Measurements from ENCODE around the gene PTH. TPM values are rescaled to one million over a fixed set of nuclear protein-coding genes. Genes with fewer than 3 reads are reported as not detected.
A peak's percentile ranks its signal among the peaks of the same experiment; 100 is the strongest.

The PTH gene
- total RNA-seq, 1 donor from 2014 or later, result not detected

DNA sequence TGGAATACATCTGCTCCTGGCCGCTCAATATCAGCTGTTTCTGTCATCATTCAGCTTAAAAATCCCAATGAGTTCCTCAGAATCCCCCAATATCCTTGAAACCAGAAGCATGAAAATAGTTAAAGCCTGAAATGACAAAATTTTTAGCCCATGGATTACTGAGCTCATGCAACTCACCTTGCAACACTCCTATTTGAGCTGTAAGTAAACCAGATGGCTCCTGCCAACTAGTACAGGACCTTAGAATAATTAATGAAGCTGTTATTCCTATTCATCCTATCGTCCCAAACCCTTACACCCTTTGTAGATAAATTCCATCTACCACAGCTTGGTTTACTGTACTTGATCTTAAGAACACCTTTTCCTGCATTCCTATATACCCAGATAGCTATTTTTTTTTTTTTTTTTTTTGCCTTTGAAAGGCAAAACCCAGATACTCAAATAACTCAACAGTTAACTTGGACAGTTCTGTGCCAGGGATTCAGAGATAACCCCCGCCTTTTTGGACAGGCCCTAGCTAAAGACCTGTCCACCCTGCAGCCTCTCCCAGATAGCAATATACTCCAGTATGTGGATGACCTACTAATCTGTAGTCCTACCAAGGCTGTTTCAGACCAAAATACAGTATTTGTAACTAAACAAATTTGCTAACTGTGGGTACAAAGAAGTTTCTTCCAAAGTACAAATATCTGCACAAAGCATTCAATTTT, 22.6 kb downstream of the PTH start:
- Mint-ChIP-seq H3K27ac (no peak overlapping the region), H3K4me1 (ENCODE audit: low read depth) (no peaks in the 10 kb centered on the region), H3K36me3 (ENCODE audit: low read depth) (no peaks in the 10 kb centered on the region), H3K4me3 (no peak overlapping the region), H3K9me3 (no peaks in the 10 kb centered on the region), H3K27me3 (ENCODE audit: insufficient read depth) (peaks cover 30% of the 10 kb centered on the region)
- intact Hi-C loops (cut with micrococcal nuclease), result no loop called here
- no peak for DNase-seq (ENCODE audit: low spot score)

DNA sequence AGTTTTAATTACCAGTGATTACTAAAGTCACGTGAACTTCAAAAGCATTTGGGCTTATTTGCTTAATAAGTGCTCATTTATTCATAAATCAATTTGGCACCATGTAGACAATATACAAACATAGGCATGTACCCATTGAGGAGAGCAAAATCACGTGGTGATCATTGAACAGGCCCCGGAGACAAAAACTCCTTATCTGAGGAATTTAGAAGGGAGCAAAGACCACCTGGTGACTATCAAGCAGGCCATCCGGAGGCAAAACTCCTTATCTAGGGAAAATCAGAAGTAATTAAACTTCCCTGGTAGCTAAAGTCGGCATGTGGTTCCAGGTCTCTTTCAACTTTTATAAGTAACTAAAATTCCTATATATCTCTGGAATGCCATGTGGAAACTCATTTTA, 27.0 kb downstream of the PTH start:
- no peak for DNase-seq (ENCODE audit: low spot score)
- Mint-ChIP-seq H3K4me1 (ENCODE audit: low read depth) (peaks cover 5% of the 10 kb centered on the region), H3K27ac (no peak overlapping the region), H3K4me3 (no peak overlapping the region), H3K36me3 (ENCODE audit: low read depth) (no peaks in the 10 kb centered on the region), H3K27me3 (ENCODE audit: insufficient read depth) (peaks cover 19% of the 10 kb centered on the region), H3K9me3 (no peaks in the 10 kb centered on the region)
- intact Hi-C loops (cut with micrococcal nuclease), result loop anchor here (10.0 kb wide), 4 partner anchors 794 to 1436 kb away; partner anchors contain the start of genes COPB1 and TEAD1

DNA sequence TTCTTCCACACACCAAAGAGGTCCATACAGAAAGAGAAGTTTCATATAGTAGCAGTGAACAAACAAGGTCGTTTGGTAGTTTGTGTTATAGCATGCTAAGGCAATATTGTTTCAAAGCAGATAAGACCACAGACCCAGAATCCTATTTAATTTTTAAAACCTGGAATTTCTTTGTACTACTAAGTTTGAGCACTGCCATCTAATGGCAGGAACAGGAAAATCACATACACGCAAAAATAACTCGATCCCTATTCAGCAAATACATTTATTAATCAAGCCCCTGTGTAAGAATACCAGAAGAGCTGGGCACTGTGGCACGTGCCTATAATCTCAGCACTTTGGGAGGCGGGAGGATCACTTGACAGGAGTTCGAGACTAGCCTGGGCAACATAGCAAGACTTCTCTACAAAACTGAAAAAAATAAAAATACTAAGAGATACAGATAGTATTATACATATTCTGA, 29.9 kb downstream of the PTH start:
- no peak for DNase-seq (ENCODE audit: low spot score)
- peaks cover 12% of the 10 kb centered on the region for H3K27me3 Mint-ChIP-seq (ENCODE audit: insufficient read depth)
- H3K36me3 Mint-ChIP-seq (ENCODE audit: low read depth), result no peaks in the 10 kb centered on the region
- no peak overlapping the region for H3K4me3 Mint-ChIP-seq
- intact Hi-C loops (cut with micrococcal nuclease), result loop anchor here (1.0 to 10.0 kb wide), 6 partner anchors 283 to 1439 kb away; partner anchors contain the start of genes COPB1 and TEAD1
- H3K27ac Mint-ChIP-seq, result no peak overlapping the region
- H3K9me3 Mint-ChIP-seq, result no peaks in the 10 kb centered on the region
- H3K4me1 Mint-ChIP-seq (ENCODE audit: low read depth), result peaks cover 24% of the 10 kb centered on the region

DNA sequence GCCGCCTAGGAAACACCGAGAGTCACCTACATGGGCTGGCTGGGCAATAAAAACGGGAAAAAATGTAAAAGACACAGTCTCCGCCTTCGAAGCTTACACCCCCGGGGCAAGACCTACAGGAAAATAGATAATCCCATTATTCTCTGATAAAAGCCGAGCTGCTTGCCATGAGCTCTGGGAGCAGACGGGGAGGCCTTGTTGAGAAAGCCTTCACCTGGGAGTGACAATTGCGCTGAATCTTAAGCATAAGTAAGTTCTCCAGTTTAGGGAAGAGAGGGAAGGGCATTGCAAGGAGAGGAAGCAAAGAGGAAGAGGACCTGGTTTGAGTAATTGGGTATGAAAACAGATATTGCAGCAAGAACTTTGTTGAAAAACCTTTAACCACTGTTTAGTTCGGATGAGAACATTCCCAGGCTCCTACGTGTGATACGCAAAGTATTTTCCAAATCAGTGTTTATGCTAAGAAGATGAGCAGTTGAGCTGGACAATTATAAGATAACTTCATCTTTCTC, 32.0 kb downstream of the PTH start:
- peaks cover 38% of the 10 kb centered on the region for H3K4me1 Mint-ChIP-seq (ENCODE audit: low read depth)
- H3K27ac Mint-ChIP-seq, result peak overlapping the region; percentile 98
- peak overlapping the region; percentile 99 for H3K4me3 Mint-ChIP-seq
- H3K27me3 Mint-ChIP-seq (ENCODE audit: insufficient read depth), result peaks cover 3% of the 10 kb centered on the region
- H3K36me3 Mint-ChIP-seq (ENCODE audit: low read depth), result peaks cover 8% of the 10 kb centered on the region
- intact Hi-C loops (cut with micrococcal nuclease), result loop anchor here (1.0 to 10.0 kb wide), 10 partner anchors 127 to 1622 kb away; partner anchors contain the start of genes BMAL1, COPB1, FAR1 and MICAL2
- DNase-seq (ENCODE audit: low spot score), result no peak
- no peaks in the 10 kb centered on the region for H3K9me3 Mint-ChIP-seq

DNA sequence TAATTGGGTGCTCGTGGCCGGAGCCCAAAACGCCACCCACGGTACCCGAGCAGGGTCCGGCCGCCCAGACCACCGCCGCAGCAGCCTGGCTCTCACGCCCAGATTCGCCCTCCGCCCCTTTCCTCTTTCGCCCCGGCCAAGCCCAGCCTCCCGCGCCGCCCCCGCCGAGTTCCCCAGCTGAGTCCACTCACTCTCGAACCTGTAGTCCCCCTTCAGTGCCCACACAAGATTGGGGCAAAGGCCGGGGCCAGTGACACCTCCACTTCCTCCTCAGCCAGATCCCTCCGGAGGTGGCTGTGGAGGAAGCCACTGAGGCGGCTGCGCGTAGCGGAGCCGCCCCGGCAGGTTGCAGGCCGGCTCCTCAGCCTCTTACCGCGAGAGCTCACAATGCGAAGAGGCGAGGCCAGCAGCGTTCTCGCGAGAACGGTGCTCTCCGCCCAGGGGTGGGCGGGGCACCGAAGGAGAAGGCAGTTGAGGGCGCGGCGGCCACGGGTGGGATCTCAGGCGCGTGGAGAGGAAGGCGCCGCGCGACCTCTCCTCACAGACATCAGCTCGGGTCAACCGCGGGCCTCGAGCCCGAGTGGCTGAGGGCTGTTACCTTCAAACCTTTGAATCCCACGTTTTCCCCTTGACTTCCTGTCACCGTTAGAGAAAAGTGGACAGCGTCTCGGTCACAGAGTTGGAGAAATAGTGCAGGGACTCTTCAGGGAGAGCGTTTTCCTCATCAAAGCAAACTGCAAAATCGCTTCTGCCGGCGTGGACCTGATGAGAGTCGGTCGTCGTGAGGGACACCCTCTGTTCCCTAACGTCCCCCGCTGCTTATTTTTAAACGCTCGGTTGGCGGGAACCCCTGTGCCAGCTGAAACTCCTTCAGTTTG, 32.7 kb downstream of the PTH start, which contains the start of gene BTBD10:
BTBD10 (minus strand) TSS at position 322 of the 878 bp plus-strand sequence. CDS start 18,098 bp downstream, outside the sequence.
- intact Hi-C loops (cut with micrococcal nuclease), result loop anchor here (1.0 to 10.0 kb wide), 10 partner anchors 126 to 1621 kb away; partner anchors contain the start of genes BMAL1, COPB1, FAR1 and MICAL2
- H3K27me3 Mint-ChIP-seq (ENCODE audit: insufficient read depth), result peaks cover 3% of the 10 kb centered on the region
- peaks cover 8% of the 10 kb centered on the region for H3K36me3 Mint-ChIP-seq (ENCODE audit: low read depth)
- H3K9me3 Mint-ChIP-seq, result no peaks in the 10 kb centered on the region
- H3K4me1 Mint-ChIP-seq (ENCODE audit: low read depth), result peaks cover 38% of the 10 kb centered on the region
- peak within 1 kb of the TSS; percentile 98 for H3K27ac Mint-ChIP-seq
- H3K4me3 Mint-ChIP-seq, result peak within 1 kb of the TSS; percentile 99
- DNase-seq (ENCODE audit: low spot score), result peak; percentile 92

DNA sequence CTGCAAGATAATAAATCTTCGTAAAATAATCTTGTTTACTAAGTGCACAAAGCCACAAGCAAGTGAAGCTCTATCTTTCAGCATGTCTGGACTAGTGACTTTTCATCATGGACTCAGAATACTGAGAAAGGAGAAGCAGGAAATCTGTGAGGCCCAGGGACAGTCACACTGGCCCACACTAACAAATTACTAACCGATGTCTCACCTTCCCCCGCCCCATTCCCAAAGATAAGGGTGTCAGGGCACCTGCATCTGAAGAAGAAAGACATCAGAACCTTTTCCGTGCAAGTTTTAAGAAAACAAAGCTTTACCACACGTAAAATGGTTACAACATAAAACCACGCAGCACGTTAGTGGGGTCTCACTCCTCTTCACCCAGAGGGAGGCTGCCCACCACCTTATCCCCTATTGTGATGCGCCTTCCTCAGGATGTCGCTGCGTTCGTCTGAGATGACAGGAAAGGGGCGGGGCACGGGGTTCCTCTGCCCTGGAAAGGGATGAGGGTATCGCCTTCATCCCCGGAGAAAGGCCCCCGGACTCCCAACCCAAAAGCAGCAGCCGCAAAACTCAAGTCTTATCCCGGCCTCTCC, 33.4 kb downstream of the PTH start:
- peak overlapping the region; percentile 99 for H3K4me3 Mint-ChIP-seq
- H3K9me3 Mint-ChIP-seq, result no peaks in the 10 kb centered on the region
- H3K27ac Mint-ChIP-seq, result peak overlapping the region; percentile 98
- peak; percentile 51 for DNase-seq (ENCODE audit: low spot score)
- H3K4me1 Mint-ChIP-seq (ENCODE audit: low read depth), result peaks cover 38% of the 10 kb centered on the region
- peaks cover 3% of the 10 kb centered on the region for H3K27me3 Mint-ChIP-seq (ENCODE audit: insufficient read depth)
- H3K36me3 Mint-ChIP-seq (ENCODE audit: low read depth), result peaks cover 8% of the 10 kb centered on the region
- intact Hi-C loops (cut with micrococcal nuclease), result loop anchor here (2.0 to 10.0 kb wide), 7 partner anchors 125 to 1620 kb away; partner anchors contain the start of genes COPB1, MICAL2, TEAD1 and USP47

DNA sequence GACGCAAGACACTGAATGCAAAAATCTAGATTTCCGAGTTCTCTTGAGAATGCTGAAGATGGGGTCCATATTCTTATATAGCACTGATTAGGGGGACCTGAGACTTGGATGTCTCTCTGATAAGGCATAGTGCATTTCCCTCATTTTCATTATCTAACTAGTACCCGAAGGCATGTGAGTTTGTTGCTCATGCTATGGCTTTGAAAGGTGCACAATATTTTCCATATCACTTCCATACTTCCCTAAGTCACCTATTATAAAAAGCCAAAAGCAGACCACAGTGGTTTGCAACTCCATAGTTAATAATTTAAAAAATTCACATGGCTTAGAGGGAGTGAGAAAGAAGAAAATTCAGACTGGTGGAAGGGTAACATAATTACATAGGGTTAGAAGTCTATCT, 34.5 kb downstream of the PTH start:
- intact Hi-C loops (cut with micrococcal nuclease), result loop anchor here (5.0 to 10.0 kb wide), 6 partner anchors 124 to 1619 kb away; partner anchors contain the start of genes COPB1, TEAD1 and USP47
- peaks cover 38% of the 10 kb centered on the region for H3K4me1 Mint-ChIP-seq (ENCODE audit: low read depth)
- H3K36me3 Mint-ChIP-seq (ENCODE audit: low read depth), result peaks cover 8% of the 10 kb centered on the region
- peaks cover 3% of the 10 kb centered on the region for H3K27me3 Mint-ChIP-seq (ENCODE audit: insufficient read depth)
- H3K27ac Mint-ChIP-seq, result no peak overlapping the region
- peak overlapping the region; percentile 99 for H3K4me3 Mint-ChIP-seq
- DNase-seq (ENCODE audit: low spot score), result no peak
- H3K9me3 Mint-ChIP-seq, result no peaks in the 10 kb centered on the region

DNA sequence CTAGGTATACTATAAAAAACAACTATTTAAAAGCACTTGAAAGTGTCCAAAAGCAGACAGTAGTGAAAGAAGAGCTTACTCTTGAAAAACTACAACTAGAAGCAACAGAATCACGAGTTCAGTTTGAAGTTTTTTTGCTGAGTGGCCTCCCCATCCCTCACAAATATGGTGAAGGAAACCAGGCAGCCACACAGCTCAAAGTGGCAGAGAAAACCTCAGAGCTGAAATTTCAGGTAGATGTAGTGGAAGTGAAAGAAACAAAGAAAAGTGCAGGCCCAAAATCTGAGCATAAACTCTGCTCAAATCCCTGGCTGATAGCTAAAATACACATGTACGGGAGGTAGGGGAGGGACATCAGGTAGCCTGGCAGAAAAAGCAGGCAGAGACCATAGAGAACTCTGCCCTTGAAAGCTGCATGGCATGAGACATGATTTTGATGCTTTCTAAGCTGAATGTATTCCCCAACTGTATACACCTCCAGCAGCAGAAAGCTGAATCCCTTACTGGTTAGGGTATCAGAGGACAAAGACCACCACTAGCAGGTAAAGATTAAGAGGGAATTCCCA, 44.9 kb downstream of the PTH start:
- no peaks in the 10 kb centered on the region for H3K27me3 Mint-ChIP-seq (ENCODE audit: insufficient read depth)
- H3K9me3 Mint-ChIP-seq, result no peaks in the 10 kb centered on the region
- H3K27ac Mint-ChIP-seq, result peak overlapping the region; percentile 50
- no peak overlapping the region for H3K4me3 Mint-ChIP-seq
- peaks cover 24% of the 10 kb centered on the region for H3K4me1 Mint-ChIP-seq (ENCODE audit: low read depth)
- intact Hi-C loops (cut with micrococcal nuclease), result loop anchor here (5.0 kb wide), 1 partner anchor 49 kb away; no protein-coding TSS in a partner anchor
- DNase-seq (ENCODE audit: low spot score), result no peak
- peaks cover 12% of the 10 kb centered on the region for H3K36me3 Mint-ChIP-seq (ENCODE audit: low read depth)

DNA sequence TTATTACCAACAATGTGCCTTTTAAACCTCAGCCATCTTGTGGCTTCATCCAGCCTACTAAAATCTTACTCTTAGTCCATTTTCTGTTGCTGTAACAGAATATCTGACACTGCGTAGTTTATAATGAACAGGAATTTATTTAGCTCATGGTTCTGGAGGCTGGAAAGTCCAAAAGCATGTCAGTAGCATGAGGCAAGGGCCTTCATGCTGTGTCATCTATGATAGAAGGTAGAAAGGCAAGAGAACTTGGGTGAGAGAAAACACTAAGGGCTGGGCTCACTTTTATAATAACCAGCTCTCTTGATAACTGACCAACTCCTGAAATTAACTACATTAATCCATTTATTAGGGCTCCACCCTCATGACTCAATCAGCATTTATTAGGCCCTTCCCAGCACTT, 46.3 kb downstream of the PTH start:
- no peaks in the 10 kb centered on the region for H3K9me3 Mint-ChIP-seq
- H3K27me3 Mint-ChIP-seq (ENCODE audit: insufficient read depth), result no peaks in the 10 kb centered on the region
- peaks cover 10% of the 10 kb centered on the region for H3K36me3 Mint-ChIP-seq (ENCODE audit: low read depth)

DNA sequence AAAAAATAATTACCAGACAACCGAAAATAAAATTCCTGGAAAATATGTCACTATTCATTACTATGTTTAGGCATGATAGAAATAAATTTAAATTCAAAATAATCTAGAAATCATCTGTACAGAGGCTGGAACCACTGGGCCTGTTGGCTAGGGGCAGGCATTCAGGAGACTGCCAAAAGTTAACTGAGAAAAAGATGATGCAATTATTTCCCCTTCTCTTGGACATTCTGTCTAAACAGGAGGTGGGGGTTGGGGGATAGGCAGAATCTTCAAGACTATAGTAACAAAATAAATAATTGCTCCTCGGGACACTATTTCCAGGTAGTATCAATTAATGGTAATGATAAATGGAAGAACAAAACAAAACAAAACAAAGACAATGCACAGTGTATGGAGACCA, 46.9 kb downstream of the PTH start:
- H3K9me3 Mint-ChIP-seq, result no peaks in the 10 kb centered on the region
- H3K4me3 Mint-ChIP-seq, result no peak overlapping the region
- intact Hi-C loops (cut with micrococcal nuclease), result no loop called here
- DNase-seq (ENCODE audit: low spot score), result no peak
- H3K27ac Mint-ChIP-seq, result no peak overlapping the region
- no peaks in the 10 kb centered on the region for H3K27me3 Mint-ChIP-seq (ENCODE audit: insufficient read depth)
- H3K4me1 Mint-ChIP-seq (ENCODE audit: low read depth), result peaks cover 24% of the 10 kb centered on the region
- peaks cover 10% of the 10 kb centered on the region for H3K36me3 Mint-ChIP-seq (ENCODE audit: low read depth)

More for the DNA sequence above, 46.3 kb downstream of the PTH start:
- DNase-seq (ENCODE audit: low spot score), result no peak
- no peak overlapping the region for H3K4me3 Mint-ChIP-seq
- intact Hi-C loops (cut with micrococcal nuclease), result no loop called here
- no peak overlapping the region for H3K27ac Mint-ChIP-seq
- H3K4me1 Mint-ChIP-seq (ENCODE audit: low read depth), result peaks cover 24% of the 10 kb centered on the region

DNA sequence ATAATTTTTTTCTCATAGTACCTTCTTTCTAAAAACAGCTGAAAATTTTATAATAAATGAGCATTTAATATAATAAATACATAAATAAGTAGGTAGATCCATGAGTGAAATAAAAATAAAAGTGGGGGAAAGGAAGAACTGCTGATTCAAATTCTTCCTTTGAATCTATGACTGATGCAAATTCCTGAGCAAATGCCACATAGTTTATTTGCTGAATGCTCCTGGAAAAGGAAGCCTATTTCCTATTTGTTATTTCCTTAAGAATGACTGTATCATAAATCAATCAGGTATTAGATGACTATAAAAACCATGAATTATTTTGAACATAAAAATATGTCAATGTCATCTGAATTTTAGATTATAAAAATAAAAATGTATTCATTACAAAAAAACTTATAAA, 49.4 kb downstream of the PTH start:
- Mint-ChIP-seq H3K4me1 (ENCODE audit: low read depth) (peaks cover 17% of the 10 kb centered on the region), H3K27ac (no peak overlapping the region), H3K27me3 (ENCODE audit: insufficient read depth) (no peaks in the 10 kb centered on the region), H3K9me3 (no peaks in the 10 kb centered on the region), H3K4me3 (no peak overlapping the region), H3K36me3 (ENCODE audit: low read depth) (no peaks in the 10 kb centered on the region)
- intact Hi-C loops (cut with micrococcal nuclease), result no loop called here
- DNase-seq (ENCODE audit: low spot score), result no peak

DNA sequence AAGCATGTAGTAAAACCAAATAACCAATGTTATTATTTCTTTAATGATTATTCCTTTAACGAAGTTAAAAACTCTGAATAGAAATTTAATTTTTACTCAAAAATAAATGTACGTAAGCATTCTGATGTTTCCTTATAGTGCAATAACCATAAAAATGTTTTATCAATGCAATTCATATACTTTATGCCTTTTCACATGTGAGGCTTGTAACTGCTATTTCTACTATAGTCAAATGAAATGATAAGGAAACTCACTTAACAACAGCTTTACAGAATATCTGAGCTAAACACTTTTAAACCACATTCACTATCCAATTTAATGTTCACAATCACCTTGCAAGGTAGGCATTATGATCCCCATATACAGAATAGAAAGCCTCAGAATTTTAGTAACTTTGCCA, 50.2 kb downstream of the PTH start:
- no peak overlapping the region for H3K27ac Mint-ChIP-seq
- no peak overlapping the region for H3K4me3 Mint-ChIP-seq
- H3K4me1 Mint-ChIP-seq (ENCODE audit: low read depth), result peaks cover 8% of the 10 kb centered on the region
- H3K9me3 Mint-ChIP-seq, result no peaks in the 10 kb centered on the region
- H3K36me3 Mint-ChIP-seq (ENCODE audit: low read depth), result no peaks in the 10 kb centered on the region
- intact Hi-C loops (cut with micrococcal nuclease), result no loop called here
- no peaks in the 10 kb centered on the region for H3K27me3 Mint-ChIP-seq (ENCODE audit: insufficient read depth)
- DNase-seq (ENCODE audit: low spot score), result no peak

All from activated T-helper 1 cell treated with anti-CD3 and anti-CD28 coated beads, Interleukin-12 subunit alpha, Interleukin-12 subunit beta, Interleukin-2, Interleukin-4 antibody, amounts not matched to agents 30 ng/mL and 10 ng/mL and 1 ng/mL, durations not matched to agents 14 hours and 24 hours and 36 hours (primary cell).